Hepatocyte (in vitro differentiated cells): ENCODE data around the gene LIPE.

Source experiments
- CTCF ChIP-seq: fragments of 200-600 bp; sonication (generic); IDR thresholded peaks from 2 replicates; pipeline ENCODE4 v1.5.1; 2016; ENCODE audit warnings: antibody characterized with exemption, mild to moderate bottlenecking; ENCODE audit not compliant: poor library complexity
- EZH2 ChIP-seq: fragments of 200-600 bp; sonication (generic); IDR thresholded peaks from 2 replicates; pipeline ENCODE4 v1.6.1; 2016; ENCODE audit warnings: antibody characterized with exemption, mild to moderate bottlenecking, borderline replicate concordance
- EZH2phosphoT487 ChIP-seq: fragments of 200-600 bp; sonication (generic); IDR thresholded peaks from one replicate; pipeline ENCODE4 v1.6.1; 2018; ENCODE audit warnings: antibody characterized with exemption, mild to moderate bottlenecking, low read depth, moderate library complexity; ENCODE audit not compliant: unreplicated experiment, severe bottlenecking

- no peak for TF ChIP-seq CTCF
- no peak for TF ChIP-seq EZH2
- TF ChIP-seq EZH2phosphoT487, result no peak
These were observed 27.9 kb upstream of the LIPE start for GRCh38 chr19:42455086-42455485.
